ENCODE measurements around the gene SIAH3.

- TF ChIP-seq CTCF (IDR thresholded peaks at IDR 0.05; ENCODE audit: poor library complexity, severe bottlenecking) (no peak), EP300 (conservative IDR thresholded peaks at IDR 0.05; ENCODE audit: poor library complexity, severe bottlenecking) (no peak), MXI1 (conservative IDR thresholded peaks at IDR 0.05; ENCODE audit: poor library complexity, severe bottlenecking) (no peak), POLR2AphosphoS5 (IDR thresholded peaks at IDR 0.05) (no peak)
Observed at GRCh38 chr13:45834411-45834994, 17.1 kb downstream of the SIAH3 start.

Measured in neural cell (in vitro differentiated cells).